AG08396 (cell line): ENCODE measurements around the gene DNAL1.
A peak's percentile ranks its signal among the peaks of the same experiment; 100 is the strongest.
"Not testable (repeated sequence)": the region's sequence is repeated elsewhere in the genome, so short reads cannot be mapped to it uniquely, and the experiment has no call there.

Source experiments
- DNase-seq: peaks from one replicate; pipeline ENCODE4 v3.0.0; 2012; ENCODE audit warnings: low spot score, mixed read lengths

DNAL1 gene

GRCh38 chr14:73644531-73645247 is at the start of gene DNAL1:
Gene DNAL1 (plus strand): TSS chr14:73644986. CDS start chr14:73645040, 54 bp downstream.
- peak; percentile 98 for DNase-seq

GRCh38 chr14:73599499-73599898 is 45.3 kb upstream of the DNAL1 start:
- DNase-seq, result no peak

- DNase-seq, result no peak
Measured at GRCh38 chr14:73602994-73603393, 41.8 kb upstream of the DNAL1 start.

- no peak for DNase-seq
Measured at GRCh38 chr14:73606271-73606670, 38.5 kb upstream of the DNAL1 start.

GRCh38 chr14:73607241-73607640 is 37.5 kb upstream of the DNAL1 start:
- DNase-seq, result no peak

- no peak for DNase-seq
Measured at GRCh38 chr14:73610687-73611086, 34.1 kb upstream of the DNAL1 start.

GRCh38 chr14:73612339-73613045 is 32.3 kb upstream of the DNAL1 start, which contains the start of gene ACOT6:
Gene ACOT6 (plus strand): TSS chr14:73612517. CDS start chr14:73612572, 55 bp downstream.
- peak; percentile 85 for DNase-seq

GRCh38 chr14:73613046-73613383 is 31.8 kb upstream of the DNAL1 start:
- DNase-seq, result no peak

- no peak for DNase-seq
Measured at GRCh38 chr14:73613419-73613963, 31.3 kb upstream of the DNAL1 start.

GRCh38 chr14:73616831-73617230 is 28.0 kb upstream of the DNAL1 start:
- no peak for DNase-seq

- DNase-seq, result no peak
Measured at GRCh38 chr14:73619524-73619923, 25.3 kb upstream of the DNAL1 start.

- no peak for DNase-seq
Measured at GRCh38 chr14:73620268-73620667, 24.5 kb upstream of the DNAL1 start.

- DNase-seq, result no peak
Measured at GRCh38 chr14:73623504-73624054, 21.2 kb upstream of the DNAL1 start.

- DNase-seq, result no peak
Measured at GRCh38 chr14:73625706-73626105, 19.1 kb upstream of the DNAL1 start.

- DNase-seq, result no peak
Measured at GRCh38 chr14:73627151-73627558, 17.6 kb upstream of the DNAL1 start.

- no peak for DNase-seq
Measured at GRCh38 chr14:73630009-73630780, 14.6 kb upstream of the DNAL1 start.

GRCh38 chr14:73633116-73634010 is 11.4 kb upstream of the DNAL1 start:
- DNase-seq, result peak; percentile 82

GRCh38 chr14:73634011-73634833 is 10.6 kb upstream of the DNAL1 start:
- no peak for DNase-seq

- not testable (repeated sequence) for DNase-seq
Measured at GRCh38 chr14:73636355-73636754, 8.4 kb upstream of the DNAL1 start.

GRCh38 chr14:73637830-73638229 is 7.0 kb upstream of the DNAL1 start:
- no peak for DNase-seq
